Measurements from ENCODE around the gene RBM26. TPM values are rescaled to one million over a fixed set of nuclear protein-coding genes. Genes with fewer than 3 reads are reported as not detected.

RBM26 gene
- total RNA-seq, 3 donors from 2014 or later (not counting 1 experiment from before 2014, with no cell fraction given) = 59.3 to 70.3 (median 66.5) TPM

- Histone ChIP-seq H3K4me3 (ENCODE audit: low read length) (no peak overlapping the region), H3K27me3 (ENCODE audit: control insufficient read depth, insufficient read depth, low read length) (no peaks in the 10 kb centered on the region), H3K27ac (ENCODE audit: low read length) (no peak overlapping the region), H3K4me1 (ENCODE audit: control insufficient read depth, insufficient read depth, low read length) (peaks cover 8% of the 10 kb centered on the region), H3K9me3 (ENCODE audit: control insufficient read depth, insufficient read depth, low read length) (no peaks in the 10 kb centered on the region), H3K36me3 (ENCODE audit: control insufficient read depth, insufficient read depth, low read length) (peaks cover 2% of the 10 kb centered on the region)
- 82% methylated on average over 4 of the region's 4 CpGs for WGBS (ENCODE audit: insufficient coverage)
- intact Hi-C loops (cut with micrococcal nuclease) = loop anchor here (10.0 kb wide), 1 partner anchor 755 kb away; the partner anchor contains the start of gene OBI1
- Mint-ChIP-seq H3K36me3 (no peaks in the 10 kb centered on the region), H3K4me3 (no peak overlapping the region), H3K27me3 (ENCODE audit: low read depth in 2 of 2) (no peaks in the 10 kb centered on the region), H3K4me1 (peaks cover 5 to 6% of the 10 kb centered on the region in 2 donors), H3K9me3 (no peaks in the 10 kb centered on the region), H3K27ac (no peak overlapping the region)
- TF ChIP-seq CTCF (IDR thresholded peaks at IDR 0.05) = no peak
- ATAC-seq = no peak
- DNase-seq = no peak
Measured at GRCh38 chr13:79409828-79410227, 3.8 kb upstream of the RBM26 start.

GRCh38 chr13:79407349-79407979, 1.4 kb upstream of the RBM26 start:
- Histone ChIP-seq H3K4me1 (ENCODE audit: control insufficient read depth, insufficient read depth, low read length) (peaks cover 9% of the 10 kb centered on the region), H3K9me3 (ENCODE audit: control insufficient read depth, insufficient read depth, low read length) (no peaks in the 10 kb centered on the region), H3K36me3 (ENCODE audit: control insufficient read depth, insufficient read depth, low read length) (no peaks in the 10 kb centered on the region), H3K27ac (ENCODE audit: low read length) (no peak overlapping the region), H3K4me3 (ENCODE audit: low read length) (no peak overlapping the region), H3K27me3 (ENCODE audit: control insufficient read depth, insufficient read depth, low read length) (no peaks in the 10 kb centered on the region)
- H3K4me3 Mint-ChIP-seq = peak overlapping the region; percentile 83
- H3K27ac Mint-ChIP-seq = peak overlapping the region in 1 of 2 donors; percentile 6
- 92% methylated on average over 2 of the region's 4 CpGs for WGBS (ENCODE audit: insufficient coverage)
- no peaks in the 10 kb centered on the region for H3K36me3 Mint-ChIP-seq
- peaks cover 6 to 13% of the 10 kb centered on the region in 2 donors for H3K4me1 Mint-ChIP-seq
- intact Hi-C loops (cut with micrococcal nuclease) = loop anchor here (10.0 kb wide), 1 partner anchor 753 kb away; the partner anchor contains the start of gene OBI1
- no peaks in the 10 kb centered on the region for H3K27me3 Mint-ChIP-seq (ENCODE audit: low read depth in 2 of 2)
- ATAC-seq (no peak), DNase-seq (no peak)
- no peaks in the 10 kb centered on the region for H3K9me3 Mint-ChIP-seq
- no peak for TF ChIP-seq CTCF (IDR thresholded peaks at IDR 0.05)

GRCh38 chr13:79406597-79406908, 498 bp upstream of the RBM26 start:
- H3K27ac Mint-ChIP-seq = no peak overlapping the region
- peak; percentile 29 to 42 (median 36) for ATAC-seq
- TF ChIP-seq CTCF (IDR thresholded peaks at IDR 0.05) = no peak
- H3K4me3 Mint-ChIP-seq = peak overlapping the region; percentile 83
- DNase-seq = no peak
- H3K4me1 ChIP-seq (ENCODE audit: control insufficient read depth, insufficient read depth, low read length) = peaks cover 9% of the 10 kb centered on the region
- H3K36me3 ChIP-seq (ENCODE audit: control insufficient read depth, insufficient read depth, low read length) = no peaks in the 10 kb centered on the region
- H3K9me3 ChIP-seq (ENCODE audit: control insufficient read depth, insufficient read depth, low read length) = no peaks in the 10 kb centered on the region
- H3K27me3 Mint-ChIP-seq (ENCODE audit: low read depth in 2 of 2) = no peaks in the 10 kb centered on the region
- WGBS (ENCODE audit: insufficient coverage) = 1% methylated on average over 3 of the region's 4 CpGs
- peak overlapping the region; percentile 96 for H3K27ac ChIP-seq (ENCODE audit: low read length)
- peak overlapping the region; percentile 92 for H3K4me3 ChIP-seq (ENCODE audit: low read length)
- intact Hi-C loops (cut with micrococcal nuclease) = loop anchor here (1.0 to 10.0 kb wide), 2 partner anchors 45 to 752 kb away; partner anchors contain the start of gene OBI1
- no peaks in the 10 kb centered on the region for H3K9me3 Mint-ChIP-seq
- H3K27me3 ChIP-seq (ENCODE audit: control insufficient read depth, insufficient read depth, low read length) = no peaks in the 10 kb centered on the region
- peaks cover 8 to 19% of the 10 kb centered on the region in 2 donors for H3K4me1 Mint-ChIP-seq
- H3K36me3 Mint-ChIP-seq = no peaks in the 10 kb centered on the region

GRCh38 chr13:79405501-79405830, 589 bp downstream of the RBM26 start:
- Mint-ChIP-seq H3K27me3 (ENCODE audit: low read depth in 2 of 2) (no peaks in the 10 kb centered on the region), H3K9me3 (no peaks in the 10 kb centered on the region), H3K27ac (no peak overlapping the region), H3K4me3 (no peak overlapping the region), H3K36me3 (no peaks in the 10 kb centered on the region), H3K4me1 (peaks cover 19 to 30% of the 10 kb centered on the region in 2 donors)
- peak overlapping the region; percentile 96 for H3K27ac ChIP-seq (ENCODE audit: low read length)
- H3K4me3 ChIP-seq (ENCODE audit: low read length) = peak overlapping the region; percentile 92
- H3K36me3 ChIP-seq (ENCODE audit: control insufficient read depth, insufficient read depth, low read length) = no peaks in the 10 kb centered on the region
- intact Hi-C loops (cut with micrococcal nuclease) = loop anchor here (10.0 kb wide), 1 partner anchor 751 kb away; the partner anchor contains the start of gene OBI1
- H3K9me3 ChIP-seq (ENCODE audit: control insufficient read depth, insufficient read depth, low read length) = no peaks in the 10 kb centered on the region
- no peaks in the 10 kb centered on the region for H3K27me3 ChIP-seq (ENCODE audit: control insufficient read depth, insufficient read depth, low read length)
- ATAC-seq (peak in 1 of 3 donors; percentile 2), DNase-seq (no peak)
- H3K4me1 ChIP-seq (ENCODE audit: control insufficient read depth, insufficient read depth, low read length) = peaks cover 9% of the 10 kb centered on the region
- under 1% methylated on average over 19 of the region's 19 CpGs for WGBS (ENCODE audit: insufficient coverage)
- no peak for TF ChIP-seq CTCF (IDR thresholded peaks at IDR 0.05)

All from natural killer cell (primary cell).